Heart left ventricle (tissue), 13 donors: ENCODE data around the gene PGBD5.

Experiments used
- CTCF ChIP-seq, 12 donors: fragments of 200-600 bp; sonication (generic) in 4 of 12; IDR thresholded peaks; one replicate each; pipeline versions ENCODE4 v1.5.0 to v1.8.0; 2018 to 2022; ENCODE audit warnings: antibody characterized with exemption in 12 of 12, mild to moderate bottlenecking in 5 of 12
- POLR2A ChIP-seq, 2 donors: fragments of 450-650 bp; IDR thresholded peaks; one replicate each; pipeline ENCODE4 v1.6.1; 2017; ENCODE audit warnings: antibody characterized with exemption in 2 of 2, mild to moderate bottlenecking in 2 of 2, moderate library complexity in 2 of 2
- donor health status: ischemic (EF 13 %, LVEDD 7.1; RV severe dilation, severe dysfunction).
- donor health status: DM: no; HTN: yes; CAD: no.
- donor health status: DM: no; HTN: no; CAD: no.
- donor health status: ischemic (EF 25% LVEDD 6.9; RV normal size, moderate dysfunction).
- donor health status: ischemic (EF 25% LVEDD 5.7; RV mildly dilated, moderate dysfunction).
- donor health status: ischemic (EF 35%, LVEDD 5.7; RV mildly dilated, moderate dysfunction).
- donor health status: nonischemic (EF 11% LVEDD 7.7; RV severe dilation, severe dysfunction).
- donor health status: DM: yes; HTN: yes; CAD: no.
- donor health status: PGD.
- donor health status: ischemic (EF 29% LVEDD 5.4; RV normal size, mild dysfunction).
- donor health status: nonischemic (EF 23%, LVEDD 6.1; RV moderate dilation, normal function).

- TF ChIP-seq CTCF (IDR thresholded peaks at IDR 0.05) (no peak), POLR2A (IDR thresholded peaks at IDR 0.05) (no peak)
These were observed 57.8 kb downstream of the PGBD5 start for GRCh38 chr1:230368363-230368762.
